GM20000 (cell line): ENCODE data around the gene NRG3.

Experiments used
- DNase-seq: peaks from one replicate; pipeline ENCODE4 v3.0.0; 2012; ENCODE audit warnings: low spot score
- TF ChIP-seq, protein P1 (sequence below): IDR thresholded peaks from 2 replicates; pipeline ENCODE4 v1.5.1; 2012; ENCODE audit warnings: mild to moderate bottlenecking, control low read depth; ENCODE audit errors: extremely low read depth, missing control alignments

The NRG3 gene

GRCh38 chr10:82294874-82295378 is 419.9 kb downstream of the NRG3 start:
- TF ChIP-seq, protein P1, sequence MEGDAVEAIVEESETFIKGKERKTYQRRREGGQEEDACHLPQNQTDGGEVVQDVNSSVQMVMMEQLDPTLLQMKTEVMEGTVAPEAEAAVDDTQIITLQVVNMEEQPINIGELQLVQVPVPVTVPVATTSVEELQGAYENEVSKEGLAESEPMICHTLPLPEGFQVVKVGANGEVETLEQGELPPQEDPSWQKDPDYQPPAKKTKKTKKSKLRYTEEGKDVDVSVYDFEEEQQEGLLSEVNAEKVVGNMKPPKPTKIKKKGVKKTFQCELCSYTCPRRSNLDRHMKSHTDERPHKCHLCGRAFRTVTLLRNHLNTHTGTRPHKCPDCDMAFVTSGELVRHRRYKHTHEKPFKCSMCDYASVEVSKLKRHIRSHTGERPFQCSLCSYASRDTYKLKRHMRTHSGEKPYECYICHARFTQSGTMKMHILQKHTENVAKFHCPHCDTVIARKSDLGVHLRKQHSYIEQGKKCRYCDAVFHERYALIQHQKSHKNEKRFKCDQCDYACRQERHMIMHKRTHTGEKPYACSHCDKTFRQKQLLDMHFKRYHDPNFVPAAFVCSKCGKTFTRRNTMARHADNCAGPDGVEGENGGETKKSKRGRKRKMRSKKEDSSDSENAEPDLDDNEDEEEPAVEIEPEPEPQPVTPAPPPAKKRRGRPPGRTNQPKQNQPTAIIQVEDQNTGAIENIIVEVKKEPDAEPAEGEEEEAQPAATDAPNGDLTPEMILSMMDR, result no peak
- no peak for DNase-seq

GRCh38 chr10:82308641-82309040 is 433.6 kb downstream of the NRG3 start:
- DNase-seq, result no peak
- TF ChIP-seq, protein P1, result no peak

GRCh38 chr10:82310839-82311238 is 435.8 kb downstream of the NRG3 start:
- TF ChIP-seq, protein P1, result no peak
- DNase-seq, result no peak

GRCh38 chr10:82313401-82313800 is 438.4 kb downstream of the NRG3 start:
- DNase-seq, result no peak
- TF ChIP-seq, protein P1, result no peak

DNA sequence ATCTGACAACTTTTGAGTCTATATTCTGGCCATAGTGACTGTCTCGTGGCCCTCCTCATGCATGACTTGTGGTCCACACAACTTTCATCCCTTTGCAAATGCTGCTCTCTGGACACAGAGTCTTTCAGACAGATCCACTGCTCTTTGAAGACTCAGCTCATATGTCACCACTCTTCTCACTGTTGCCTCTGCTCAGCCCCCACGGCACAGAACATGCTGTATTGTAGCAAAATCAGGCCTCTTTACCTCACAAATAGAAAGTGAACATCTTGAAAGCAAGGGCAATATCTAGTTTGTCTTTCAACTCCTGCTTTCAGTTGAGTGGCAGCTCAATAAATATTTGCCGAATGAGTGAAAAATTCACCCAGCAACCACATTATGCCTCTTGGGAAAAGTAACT is 443.5 kb downstream of the NRG3 start:
- DNase-seq, result no peak
- TF ChIP-seq, protein P1, result no peak

- DNase-seq, result no peak
- TF ChIP-seq, protein P1, result no peak
These were observed 444.1 kb downstream of the NRG3 start for GRCh38 chr10:82319074-82319473.

DNA sequence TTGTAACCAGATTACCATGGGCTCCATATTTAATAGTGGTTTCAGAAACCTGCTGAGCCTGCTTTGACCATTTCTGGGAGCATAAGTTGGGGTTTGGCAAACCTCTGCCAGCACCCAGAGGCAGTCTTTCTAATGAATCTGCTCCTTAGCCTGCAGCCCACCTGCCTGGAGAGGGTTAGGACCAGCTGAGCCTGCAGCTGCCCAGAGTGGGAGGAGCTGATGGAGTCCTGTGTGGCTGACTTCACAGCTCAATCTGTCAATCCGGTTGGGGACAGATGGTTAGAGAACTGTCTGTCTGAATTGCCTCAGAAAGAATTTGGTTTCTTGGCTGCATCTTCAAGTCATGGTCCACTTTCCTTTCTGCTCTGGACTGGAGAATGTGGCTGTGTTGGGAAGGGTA is 444.6 kb downstream of the NRG3 start:
- DNase-seq, result no peak
- TF ChIP-seq, protein P1, result no peak
